Nephron (organoid): Measurements from ENCODE around the gene TTC33.
"Not testable (repeated sequence)": the region's sequence is repeated elsewhere in the genome, so short reads cannot be mapped to it uniquely, and the experiment has no call there.

Experiments
- H3K27ac Mint-ChIP-seq, 3 experiments: 2 replicates each; pipeline ENCODE4 v1.8.0; 2020; ENCODE audit warnings: mixed read lengths in 3 of 3, mild to moderate bottlenecking in 2 of 3, moderate library complexity in 1 of 3
- H3K27me3 Mint-ChIP-seq: 2 replicates; pipeline ENCODE4 v1.8.0; 2021; ENCODE audit warnings: low read depth, mild to moderate bottlenecking, moderate library complexity, mixed read lengths
- H3K36me3 Mint-ChIP-seq: 2 replicates; pipeline ENCODE4 v1.8.0; 2020; ENCODE audit warnings: low read depth, mixed read lengths
- H3K4me1 Mint-ChIP-seq: 2 replicates; pipeline ENCODE4 v1.8.0; 2020; ENCODE audit warnings: mixed read lengths
- H3K4me3 Mint-ChIP-seq, 3 experiments: 2 replicates each; pipeline ENCODE4 v1.8.0; 2020; ENCODE audit warnings: mild to moderate bottlenecking in 3 of 3, mixed read lengths in 3 of 3, moderate library complexity in 2 of 3
- H3K9me3 Mint-ChIP-seq: 2 replicates; pipeline ENCODE4 v1.8.0; 2020; ENCODE audit warnings: mixed read lengths
- TF ChIP-seq, protein P1 (sequence below), 3 experiments: fragments of 200-600 bp; sonication (generic); IDR thresholded peaks; one replicate each; pipeline ENCODE4 v1.5.0; 2021; ENCODE audit warnings: antibody characterized with exemption in 3 of 3; ENCODE audit not compliant: unreplicated experiment in 3 of 3

Gene TTC33

DNA sequence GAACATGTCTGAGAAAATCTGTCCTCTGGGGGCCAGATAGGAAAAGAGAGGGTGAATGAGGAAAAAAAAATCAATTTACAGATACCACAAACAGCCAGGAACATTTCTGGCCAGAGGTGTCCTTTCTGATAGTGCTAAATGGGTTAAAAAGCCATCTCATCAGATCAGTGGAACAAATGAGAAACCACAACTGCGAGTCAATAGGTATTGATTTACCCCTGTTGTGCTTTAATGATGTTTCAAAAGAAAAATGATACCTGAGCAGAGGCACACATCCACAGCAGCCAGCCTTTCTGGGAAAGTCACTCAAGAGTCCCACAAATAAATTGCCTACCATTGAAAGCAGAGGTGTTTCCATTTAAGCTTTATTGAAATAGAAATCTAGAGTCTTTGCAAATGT lies 155.4 kb downstream of the TTC33 start:
- H3K4me1 Mint-ChIP-seq = peaks cover 11% of the 10 kb centered on the region
- H3K27ac Mint-ChIP-seq = no peak overlapping the region
- no peak overlapping the region for H3K4me3 Mint-ChIP-seq
- H3K27me3 Mint-ChIP-seq = peaks cover 4% of the 10 kb centered on the region
- H3K9me3 Mint-ChIP-seq = no peaks in the 10 kb centered on the region
- TF ChIP-seq, protein P1, sequence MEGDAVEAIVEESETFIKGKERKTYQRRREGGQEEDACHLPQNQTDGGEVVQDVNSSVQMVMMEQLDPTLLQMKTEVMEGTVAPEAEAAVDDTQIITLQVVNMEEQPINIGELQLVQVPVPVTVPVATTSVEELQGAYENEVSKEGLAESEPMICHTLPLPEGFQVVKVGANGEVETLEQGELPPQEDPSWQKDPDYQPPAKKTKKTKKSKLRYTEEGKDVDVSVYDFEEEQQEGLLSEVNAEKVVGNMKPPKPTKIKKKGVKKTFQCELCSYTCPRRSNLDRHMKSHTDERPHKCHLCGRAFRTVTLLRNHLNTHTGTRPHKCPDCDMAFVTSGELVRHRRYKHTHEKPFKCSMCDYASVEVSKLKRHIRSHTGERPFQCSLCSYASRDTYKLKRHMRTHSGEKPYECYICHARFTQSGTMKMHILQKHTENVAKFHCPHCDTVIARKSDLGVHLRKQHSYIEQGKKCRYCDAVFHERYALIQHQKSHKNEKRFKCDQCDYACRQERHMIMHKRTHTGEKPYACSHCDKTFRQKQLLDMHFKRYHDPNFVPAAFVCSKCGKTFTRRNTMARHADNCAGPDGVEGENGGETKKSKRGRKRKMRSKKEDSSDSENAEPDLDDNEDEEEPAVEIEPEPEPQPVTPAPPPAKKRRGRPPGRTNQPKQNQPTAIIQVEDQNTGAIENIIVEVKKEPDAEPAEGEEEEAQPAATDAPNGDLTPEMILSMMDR (IDR thresholded peaks at IDR 0.05; ENCODE audit: unreplicated experiment in 3 of 3) = no peak
- H3K36me3 Mint-ChIP-seq = no peaks in the 10 kb centered on the region

DNA sequence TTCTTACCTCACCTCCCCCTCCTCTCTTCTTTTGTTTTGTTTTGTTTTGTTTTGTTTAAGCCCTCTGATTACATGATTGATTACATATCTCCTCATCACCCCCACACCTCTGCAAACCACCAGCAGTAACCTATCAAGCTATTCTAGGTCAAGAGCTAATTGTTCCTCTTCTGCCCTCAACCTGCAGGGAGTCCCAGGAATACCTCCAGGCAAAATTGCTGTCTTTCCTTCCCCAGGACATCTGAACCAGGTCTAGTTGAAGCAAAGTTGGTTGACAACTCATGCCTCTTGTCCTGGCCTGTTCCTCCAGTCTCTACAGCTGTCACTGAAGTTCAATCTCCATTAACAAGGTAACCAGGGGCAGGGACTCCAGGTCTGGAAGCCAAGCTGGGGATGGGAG lies 156.1 kb downstream of the TTC33 start:
- Mint-ChIP-seq H3K4me3 (no peak overlapping the region), H3K27ac (no peak overlapping the region), H3K4me1 (peaks cover 16% of the 10 kb centered on the region)

DNA sequence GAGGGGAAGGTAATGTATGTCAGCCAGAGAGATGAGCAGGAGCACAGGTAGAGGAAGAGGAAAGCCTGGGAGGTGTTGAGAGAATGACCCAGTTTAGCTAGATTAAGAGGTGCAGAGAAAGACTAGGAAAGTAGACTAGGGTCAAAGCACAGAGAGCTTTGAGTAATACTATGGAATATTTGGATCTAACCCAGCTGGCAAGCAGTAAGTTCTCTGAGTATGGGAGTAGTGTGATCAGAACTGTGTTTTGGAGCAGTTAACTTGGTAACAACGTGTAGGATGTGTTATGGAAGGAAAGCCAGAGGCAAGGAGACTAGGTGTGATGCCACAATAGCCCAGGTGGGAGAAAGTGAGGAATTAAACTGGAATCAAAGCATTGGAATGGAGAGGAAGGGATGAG lies 160.9 kb downstream of the TTC33 start:
- peaks cover 2% of the 10 kb centered on the region for H3K9me3 Mint-ChIP-seq
- peaks cover 7% of the 10 kb centered on the region for H3K4me1 Mint-ChIP-seq
- TF ChIP-seq, protein P1 (IDR thresholded peaks at IDR 0.05; ENCODE audit: unreplicated experiment in 3 of 3) = no peak
- H3K4me3 Mint-ChIP-seq = no peak overlapping the region
- H3K36me3 Mint-ChIP-seq = no peaks in the 10 kb centered on the region
- H3K27me3 Mint-ChIP-seq = peaks cover 4% of the 10 kb centered on the region
- H3K27ac Mint-ChIP-seq = peak overlapping the region in 1 of 3 experiments; percentile 5

More for the DNA sequence above, 156.1 kb downstream of the TTC33 start:
- peaks cover 2% of the 10 kb centered on the region for H3K9me3 Mint-ChIP-seq
- H3K36me3 Mint-ChIP-seq = no peaks in the 10 kb centered on the region
- peaks cover 4% of the 10 kb centered on the region for H3K27me3 Mint-ChIP-seq
- TF ChIP-seq, protein P1 (IDR thresholded peaks at IDR 0.05; ENCODE audit: unreplicated experiment in 3 of 3) = no peak

DNA sequence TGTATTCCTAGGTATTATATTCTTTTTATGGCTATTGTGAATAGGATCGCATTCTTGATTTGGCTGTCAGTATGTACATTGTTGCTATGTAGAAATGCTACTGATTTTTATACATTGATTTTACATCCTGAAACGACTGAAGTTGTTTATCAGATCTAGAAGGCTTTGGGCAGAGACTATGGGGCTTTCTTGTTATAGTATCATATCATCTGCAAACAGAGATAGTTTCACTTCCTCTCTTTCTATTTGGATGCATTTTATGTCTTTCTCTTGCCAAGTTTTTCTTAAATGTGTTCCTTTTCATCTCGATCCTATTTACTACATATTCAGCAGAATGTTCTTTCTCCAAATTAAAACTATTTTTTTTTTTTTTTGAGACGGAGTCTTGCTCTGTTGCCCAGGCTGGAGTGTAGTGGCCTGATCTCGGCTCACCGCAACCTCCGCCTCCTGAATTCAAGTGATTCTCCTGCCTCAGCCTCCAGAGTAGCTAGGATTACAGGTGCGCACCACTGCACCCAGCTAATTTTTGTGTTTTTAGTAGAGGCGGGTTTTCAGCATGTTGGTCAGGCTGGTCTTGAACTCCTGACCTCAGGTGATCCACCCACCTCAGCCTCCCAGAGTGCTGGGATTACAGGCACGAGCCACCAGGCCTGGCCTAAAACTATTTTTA lies 163.9 kb downstream of the TTC33 start:
- not testable (repeated sequence) for H3K27ac Mint-ChIP-seq, H3K4me1 Mint-ChIP-seq, H3K9me3 Mint-ChIP-seq, H3K27me3 Mint-ChIP-seq, H3K36me3 Mint-ChIP-seq, H3K4me3 Mint-ChIP-seq

DNA sequence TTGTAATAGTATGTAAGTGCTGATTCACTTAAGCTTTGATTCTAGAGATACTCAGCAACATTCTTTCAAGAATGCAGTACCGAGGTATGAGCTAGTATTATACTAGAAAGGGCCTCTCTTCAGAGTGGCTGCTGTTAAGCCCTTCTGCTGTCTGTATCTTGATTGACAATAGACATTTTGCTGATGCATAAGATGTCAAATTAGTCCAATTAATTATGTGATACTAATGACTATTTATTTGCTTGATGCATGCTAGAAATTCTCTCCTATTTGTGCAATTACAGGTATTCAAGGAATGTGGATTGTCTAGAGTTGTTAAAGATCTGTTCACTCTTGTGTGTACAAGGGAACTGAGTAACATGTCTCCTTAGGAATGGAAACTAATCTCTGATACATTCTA lies 168.4 kb downstream of the TTC33 start:
- TF ChIP-seq, protein P1 (IDR thresholded peaks at IDR 0.05; ENCODE audit: unreplicated experiment in 3 of 3) = no peak
- H3K4me1 Mint-ChIP-seq = no peaks in the 10 kb centered on the region
- H3K27ac Mint-ChIP-seq = no peak overlapping the region
- H3K9me3 Mint-ChIP-seq = no peaks in the 10 kb centered on the region
- H3K4me3 Mint-ChIP-seq = no peak overlapping the region
- H3K27me3 Mint-ChIP-seq = no peaks in the 10 kb centered on the region
- H3K36me3 Mint-ChIP-seq = no peaks in the 10 kb centered on the region

DNA sequence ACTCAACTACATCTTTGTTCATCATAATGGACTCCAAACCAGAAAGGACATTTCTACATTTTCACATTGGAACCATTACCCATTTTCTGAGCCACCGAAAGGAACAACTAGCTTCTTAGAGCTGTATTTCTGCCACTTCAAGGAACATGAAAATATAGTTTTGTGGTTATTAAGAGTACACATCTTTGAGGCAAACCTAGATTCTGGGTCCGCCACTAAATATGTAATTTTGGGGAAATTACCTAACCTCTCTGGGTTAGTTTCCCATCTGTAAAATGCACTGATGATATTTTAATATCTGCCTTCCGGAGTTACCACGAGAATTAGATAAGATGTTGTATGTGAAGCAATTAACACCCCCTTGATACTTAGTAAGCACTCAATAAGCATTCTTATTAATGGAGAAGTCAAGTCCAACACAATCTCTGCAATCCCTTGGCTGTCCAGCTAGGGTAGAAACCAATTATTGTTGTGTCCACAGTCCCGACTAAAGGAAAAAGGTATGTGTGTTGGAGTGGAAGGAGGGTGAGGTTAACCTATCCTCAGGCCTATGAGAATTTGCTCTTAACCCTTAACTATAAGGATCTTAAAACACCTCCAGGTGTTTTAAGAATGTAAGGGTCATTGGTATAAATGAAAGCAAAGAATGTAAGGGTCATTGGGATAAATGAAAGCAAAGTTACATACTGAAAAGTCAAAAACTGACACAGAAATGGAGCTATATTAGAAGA lies 170.1 kb downstream of the TTC33 start:
- Mint-ChIP-seq H3K36me3 (no peaks in the 10 kb centered on the region), H3K27ac (no peak overlapping the region), H3K4me1 (no peaks in the 10 kb centered on the region), H3K9me3 (no peaks in the 10 kb centered on the region), H3K27me3 (no peaks in the 10 kb centered on the region), H3K4me3 (no peak overlapping the region)
- TF ChIP-seq, protein P1 (IDR thresholded peaks at IDR 0.05; ENCODE audit: unreplicated experiment in 3 of 3) = no peak
